Activated naive CD8-positive, alpha-beta T cell treated with anti-CD3 and anti-CD28 coated beads, Interleukin-2, amount 10 ng/mL, durations not matched to agents 7 days and 5 days (primary cell): ENCODE data around the gene CTAGE4. TPM values are rescaled to one million over a fixed set of nuclear protein-coding genes. Genes with fewer than 3 reads are reported as not detected.
A peak's percentile ranks its signal among the peaks of the same experiment; 100 is the strongest.
"Not testable (repeated sequence)": the region's sequence is repeated elsewhere in the genome, so short reads cannot be mapped to it uniquely, and the experiment has no call there.

Experiments used
- ATAC-seq: fragments of 150-1000 bp; cut with Tn5 transposase; one replicate; pipeline ENCODE4 v1.10.0; 2021; ENCODE audit warnings: low read depth, moderate library complexity
- POLR2A ChIA-PET: fragments of 350-600 bp; sonication (Branson Sonifier 250); formaldehyde crosslinking; loops from one replicate; lab custom pipeline; 2021; ENCODE audit warnings: antibody characterized with exemption; lab: Charles Lee
- DNase-seq: peaks from one replicate; pipeline ENCODE4 v3.0.0; 2021
- H3K27ac Mint-ChIP-seq: one replicate; pipeline ENCODE4 v1.8.0; 2022; ENCODE audit warnings: mild to moderate bottlenecking, mixed read lengths
- H3K27me3 Mint-ChIP-seq: one replicate; pipeline ENCODE4 v1.8.0; 2022; ENCODE audit warnings: mild to moderate bottlenecking, moderate library complexity, mixed read lengths
- H3K36me3 Mint-ChIP-seq: one replicate; pipeline ENCODE4 v1.8.0; 2021; ENCODE audit warnings: mild to moderate bottlenecking, mixed read lengths
- H3K4me1 Mint-ChIP-seq: one replicate; pipeline ENCODE4 v1.8.0; 2021; ENCODE audit warnings: mixed read lengths
- H3K4me3 Mint-ChIP-seq: one replicate; pipeline ENCODE4 v1.8.0; 2022; ENCODE audit warnings: mild to moderate bottlenecking, moderate library complexity, mixed read lengths
- H3K9me3 Mint-ChIP-seq: one replicate; pipeline ENCODE4 v1.8.0; 2021; ENCODE audit warnings: mixed read lengths
- total RNA-seq, 2 experiments: library from RNA; stranded (reverse); gene quantifications; one replicate each; pipeline ENCODE4 v1.2.3, GENCODE V29; 2021

CTAGE4 gene
- total RNA-seq: 1 to 10 TPM; 1.0 to 2.2 TPM

GRCh38 chr7:144183166-144183565 lies at the start of gene CTAGE4:
TSS of gene CTAGE4 (plus strand) at chr7:144183466. CDS start at chr7:144183504, 38 bp downstream.
- ATAC-seq, H3K27ac Mint-ChIP-seq, H3K27me3 Mint-ChIP-seq, H3K9me3 Mint-ChIP-seq, DNase-seq, H3K36me3 Mint-ChIP-seq, H3K4me3 Mint-ChIP-seq, POLR2A ChIA-PET, H3K4me1 Mint-ChIP-seq: not testable (repeated sequence)

GRCh38 chr7:144134116-144134515 lies 49.1 kb upstream of the CTAGE4 start:
- DNase-seq: no peak
- Mint-ChIP-seq H3K4me1 (no peaks in the 10 kb centered on the region), H3K9me3 (no peaks in the 10 kb centered on the region), H3K27me3 (peaks cover 13% of the 10 kb centered on the region), H3K36me3 (no peaks in the 10 kb centered on the region), H3K27ac (no peak overlapping the region), H3K4me3 (no peak overlapping the region)
- POLR2A ChIA-PET: no interaction called here
- no peak for ATAC-seq

GRCh38 chr7:144137501-144137900 lies 45.8 kb upstream of the CTAGE4 start:
- ATAC-seq (no peak), DNase-seq (no peak)
- Mint-ChIP-seq H3K4me3 (no peak overlapping the region), H3K27ac (no peak overlapping the region), H3K36me3 (no peaks in the 10 kb centered on the region), H3K27me3 (peaks cover 13% of the 10 kb centered on the region), H3K4me1 (no peaks in the 10 kb centered on the region), H3K9me3 (no peaks in the 10 kb centered on the region)
- POLR2A ChIA-PET: no interaction called here

- H3K27ac Mint-ChIP-seq: no peak overlapping the region
- H3K4me3 Mint-ChIP-seq: no peak overlapping the region
- H3K27me3 Mint-ChIP-seq: peaks cover 4% of the 10 kb centered on the region
These were observed 41.1 kb upstream of the CTAGE4 start for GRCh38 chr7:144142187-144142586.

GRCh38 chr7:144144426-144144825 lies 38.8 kb upstream of the CTAGE4 start:
- no peaks in the 10 kb centered on the region for H3K4me1 Mint-ChIP-seq
- POLR2A ChIA-PET: no interaction called here
- H3K36me3 Mint-ChIP-seq: peaks cover 3% of the 10 kb centered on the region
- no peak overlapping the region for H3K4me3 Mint-ChIP-seq
- no peak overlapping the region for H3K27ac Mint-ChIP-seq
- H3K27me3 Mint-ChIP-seq: peaks cover 2% of the 10 kb centered on the region
- no peak for DNase-seq
- peaks cover 18% of the 10 kb centered on the region for H3K9me3 Mint-ChIP-seq
- no peak for ATAC-seq

More at GRCh38 chr7:144142187-144142586, 41.1 kb upstream of the CTAGE4 start:
- DNase-seq (no peak), ATAC-seq (no peak)
- Mint-ChIP-seq H3K36me3 (no peaks in the 10 kb centered on the region), H3K9me3 (peaks cover 7% of the 10 kb centered on the region), H3K4me1 (no peaks in the 10 kb centered on the region)
- POLR2A ChIA-PET: no interaction called here

GRCh38 chr7:144148224-144148827 lies 34.9 kb upstream of the CTAGE4 start:
- Mint-ChIP-seq H3K27me3 (peaks cover 19% of the 10 kb centered on the region), H3K27ac (no peak overlapping the region), H3K4me3 (no peak overlapping the region), H3K36me3 (peaks cover 3% of the 10 kb centered on the region), H3K9me3 (peaks cover 20% of the 10 kb centered on the region), H3K4me1 (no peaks in the 10 kb centered on the region)
- POLR2A ChIA-PET: no interaction called here
- DNase-seq (no peak), ATAC-seq (no peak)

GRCh38 chr7:144158861-144159260 lies 24.4 kb upstream of the CTAGE4 start:
- Mint-ChIP-seq H3K27me3 (peaks cover 17% of the 10 kb centered on the region), H3K36me3 (no peaks in the 10 kb centered on the region), H3K9me3 (no peaks in the 10 kb centered on the region), H3K4me3 (no peak overlapping the region), H3K27ac (no peak overlapping the region), H3K4me1 (no peaks in the 10 kb centered on the region)
- DNase-seq: no peak
- POLR2A ChIA-PET: no interaction called here
- ATAC-seq: no peak

GRCh38 chr7:144164784-144165183 lies 18.5 kb upstream of the CTAGE4 start:
- Mint-ChIP-seq H3K9me3 (peaks cover 1% of the 10 kb centered on the region), H3K36me3 (no peaks in the 10 kb centered on the region), H3K4me3 (no peak overlapping the region), H3K27ac (no peak overlapping the region), H3K27me3 (peaks cover 13% of the 10 kb centered on the region), H3K4me1 (no peaks in the 10 kb centered on the region)
- POLR2A ChIA-PET: no interaction called here
- no peak for ATAC-seq
- DNase-seq: no peak

GRCh38 chr7:144171594-144172350 lies 11.5 kb upstream of the CTAGE4 start:
- H3K4me3 Mint-ChIP-seq, H3K36me3 Mint-ChIP-seq, ATAC-seq, H3K4me1 Mint-ChIP-seq, DNase-seq, H3K9me3 Mint-ChIP-seq, H3K27ac Mint-ChIP-seq, H3K27me3 Mint-ChIP-seq, POLR2A ChIA-PET: not testable (repeated sequence)

GRCh38 chr7:144174613-144175012 lies 8.7 kb upstream of the CTAGE4 start:
- no peaks in the 10 kb centered on the region for H3K4me1 Mint-ChIP-seq
- H3K27ac Mint-ChIP-seq: no peak overlapping the region
- peaks cover 1% of the 10 kb centered on the region for H3K9me3 Mint-ChIP-seq
- POLR2A ChIA-PET: no interaction called here
- DNase-seq (no peak), ATAC-seq (no peak)
- peaks cover 9% of the 10 kb centered on the region for H3K27me3 Mint-ChIP-seq
- no peaks in the 10 kb centered on the region for H3K36me3 Mint-ChIP-seq
- H3K4me3 Mint-ChIP-seq: no peak overlapping the region

- POLR2A ChIA-PET, H3K9me3 Mint-ChIP-seq: not testable (repeated sequence)
These were observed 4.7 kb upstream of the CTAGE4 start for GRCh38 chr7:144178380-144179164.

GRCh38 chr7:144179165-144179479 lies 4.1 kb upstream of the CTAGE4 start:
- H3K4me1 Mint-ChIP-seq, H3K9me3 Mint-ChIP-seq, DNase-seq, ATAC-seq, POLR2A ChIA-PET, H3K4me3 Mint-ChIP-seq, H3K27me3 Mint-ChIP-seq, H3K27ac Mint-ChIP-seq, H3K36me3 Mint-ChIP-seq: not testable (repeated sequence)

More at GRCh38 chr7:144178380-144179164, 4.7 kb upstream of the CTAGE4 start:
- DNase-seq, H3K4me1 Mint-ChIP-seq, H3K27me3 Mint-ChIP-seq, H3K27ac Mint-ChIP-seq, H3K4me3 Mint-ChIP-seq, H3K36me3 Mint-ChIP-seq: not testable (repeated sequence)
- ATAC-seq: peak; percentile 78

- POLR2A ChIA-PET, H3K4me1 Mint-ChIP-seq, ATAC-seq, H3K27me3 Mint-ChIP-seq, DNase-seq, H3K36me3 Mint-ChIP-seq, H3K27ac Mint-ChIP-seq, H3K4me3 Mint-ChIP-seq, H3K9me3 Mint-ChIP-seq: not testable (repeated sequence)
These were observed 4.6 kb downstream of the CTAGE4 start for GRCh38 chr7:144187848-144188247.
